WERI-Rb-1 (cell line): ENCODE results near the gene LSG1.

Experiments
- DNase-seq: peaks from one replicate; pipeline ENCODE4 v3.0.0-alpha.2; 2020
- H3K27ac ChIP-seq: fragments of 250-450 bp; sonication (Bioruptor Pico); 2 replicates; pipeline ENCODE4 v1.5.1; 2020; ENCODE audit warnings: mild to moderate bottlenecking, moderate library complexity
- H3K27me3 ChIP-seq: fragments of 250-450 bp; sonication (Bioruptor Pico); 2 replicates; pipeline ENCODE4 v1.5.1; 2021; ENCODE audit warnings: mild to moderate bottlenecking, low read depth, moderate library complexity; ENCODE audit not compliant: insufficient read depth, severe bottlenecking
- H3K36me3 ChIP-seq: fragments of 250-450 bp; sonication (Bioruptor Pico); 2 replicates; pipeline ENCODE4 v1.5.1; 2020; ENCODE audit warnings: mild to moderate bottlenecking, moderate library complexity
- H3K4me3 ChIP-seq: 2 replicates; pipeline ENCODE4 v1.5.1; 2011; ENCODE audit warnings: low read depth, mild to moderate bottlenecking, control low read depth, low read length
- H3K9me3 ChIP-seq: fragments of 250-450 bp; sonication (Bioruptor Pico); 2 replicates; pipeline ENCODE4 v1.5.1; 2021; ENCODE audit warnings: mild to moderate bottlenecking, moderate library complexity; ENCODE audit not compliant: severe bottlenecking
- CTCF ChIP-seq: IDR thresholded peaks from 2 replicates; pipeline ENCODE4 v1.5.1; 2011; ENCODE audit warnings: low read depth, mild to moderate bottlenecking, control low read depth, inconsistent platforms, low read length

LSG1 gene

GRCh38 chr3:194705227-194705626 is 33.2 kb upstream of the LSG1 start:
- DNase-seq: no peak
- H3K27me3 ChIP-seq: no peaks in the 10 kb centered on the region
- H3K4me3 ChIP-seq: no peak overlapping the region
- H3K9me3 ChIP-seq: no peaks in the 10 kb centered on the region
- no peaks in the 10 kb centered on the region for H3K36me3 ChIP-seq
- H3K27ac ChIP-seq: no peak overlapping the region; the same call in 1 of the 2 replicates
- no peak for TF ChIP-seq CTCF

GRCh38 chr3:194702545-194702944 is 30.6 kb upstream of the LSG1 start:
- Histone ChIP-seq H3K36me3 (no peaks in the 10 kb centered on the region), H3K27ac (no peak overlapping the region), H3K4me3 (no peak overlapping the region), H3K27me3 (no peaks in the 10 kb centered on the region), H3K9me3 (no peaks in the 10 kb centered on the region)
- DNase-seq: no peak
- TF ChIP-seq CTCF: no peak

GRCh38 chr3:194696702-194697101 is 24.7 kb upstream of the LSG1 start:
- Histone ChIP-seq H3K4me3 (no peak overlapping the region), H3K9me3 (no peaks in the 10 kb centered on the region), H3K27me3 (no peaks in the 10 kb centered on the region), H3K36me3 (no peaks in the 10 kb centered on the region), H3K27ac (no peak overlapping the region)
- no peak for TF ChIP-seq CTCF
- no peak for DNase-seq

GRCh38 chr3:194691481-194692283 is 19.7 kb upstream of the LSG1 start:
- Histone ChIP-seq H3K36me3 (peaks cover 4% of the 10 kb centered on the region; the same call in 1 of the 2 replicates), H3K4me3 (no peak overlapping the region), H3K27me3 (no peaks in the 10 kb centered on the region), H3K9me3 (no peaks in the 10 kb centered on the region), H3K27ac (no peak overlapping the region)
- DNase-seq: no peak
- TF ChIP-seq CTCF: no peak

GRCh38 chr3:194690501-194691372 is 18.7 kb upstream of the LSG1 start:
- DNase-seq: no peak
- Histone ChIP-seq H3K27ac (no peak overlapping the region), H3K36me3 (peaks cover 4% of the 10 kb centered on the region; the same call in 1 of the 2 replicates), H3K9me3 (no peaks in the 10 kb centered on the region), H3K4me3 (no peak overlapping the region), H3K27me3 (no peaks in the 10 kb centered on the region)
- TF ChIP-seq CTCF: no peak
